Lung (tissue), 12 donors: Measurements from ENCODE around the gene CPB2. TPM values are rescaled to one million over a fixed set of nuclear protein-coding genes. Genes with fewer than 3 reads are reported as not detected.
A peak's percentile ranks its signal among the peaks of the same experiment; 100 is the strongest.

Source experiments
- ATAC-seq: fragments of 200-7000 bp; cut with Tn5 transposase; one replicate; pipeline ENCODE4 v1.9.1; 2020; ENCODE audit warnings: moderate number of reproducible peaks; ENCODE audit not compliant: insufficient read depth, low FRiP score
- DNase-seq, 3 donors: peaks; one replicate each; pipeline ENCODE4 v3.0.0-alpha.2; 2013 to 2017
- H3K27ac ChIP-seq, 2 donors: one replicate each; pipeline ENCODE4 v1.5.1; 2013; ENCODE audit warnings: mild to moderate bottlenecking in 2 of 2, moderate library complexity in 2 of 2, control low read depth in 1 of 2, inconsistent platforms in 1 of 2, low read depth in 1 of 2, low read length in 1 of 2
- H3K27me3 ChIP-seq, 3 donors: one replicate each; pipeline ENCODE4 v1.5.1; 2013; ENCODE audit warnings: low read length in 2 of 3; ENCODE audit not compliant: control insufficient read depth in 3 of 3, insufficient read depth in 3 of 3
- H3K36me3 ChIP-seq, 4 donors: one replicate each; pipeline ENCODE4 v1.5.1; 2013; ENCODE audit warnings: low read length in 4 of 4, mild to moderate bottlenecking in 1 of 4, moderate library complexity in 1 of 4; ENCODE audit not compliant: control insufficient read depth in 4 of 4, insufficient read depth in 4 of 4
- H3K4me1 ChIP-seq, 5 donors: one replicate each; pipeline ENCODE4 v1.5.1; 2013; ENCODE audit warnings: low read length in 5 of 5, mild to moderate bottlenecking in 2 of 5, moderate library complexity in 1 of 5; ENCODE audit not compliant: control insufficient read depth in 5 of 5, insufficient read depth in 5 of 5
- H3K4me3 ChIP-seq: one replicate; pipeline ENCODE4 v1.5.1; 2013; ENCODE audit warnings: mild to moderate bottlenecking, control low read depth, moderate library complexity
- H3K9ac ChIP-seq, 2 donors: one replicate each; pipeline ENCODE4 v1.5.1; 2013; ENCODE audit warnings: low read length in 2 of 2, control low read depth in 1 of 2; ENCODE audit not compliant: insufficient read depth in 1 of 2
- H3K9me3 ChIP-seq, 4 donors: one replicate each; pipeline ENCODE4 v1.5.1; 2013; ENCODE audit warnings: low read length in 3 of 4, mild to moderate bottlenecking in 1 of 4, moderate library complexity in 1 of 4; ENCODE audit not compliant: control insufficient read depth in 4 of 4, insufficient read depth in 3 of 4
- WGBS, 2 donors: extraction: QIAGEN DNeasy Blood & Tissue Kit; methylation state at CpG; one replicate each; pipeline ENCODE4 v1.1.7; 2013; 5-methylcytosine and 5-hydroxymethylcytosine counted together
- polyA plus RNA-seq, 2 donors: library from polyadenylated mRNA; stranded (reverse); fragments of 200-250 nt; gene quantifications; one replicate each; pipeline ENCODE4 v1.2.1, GENCODE V29; 2013
- total RNA-seq, 2 donors: library from RNA; depleted of rRNA in 1 of 2; stranded (reverse); fragments of >200 nt in 1 of 2; gene quantifications; one replicate each; pipeline ENCODE4 v1.2.1, GENCODE V29; 2014 to 2021
- TF ChIP-seq, protein P1 (sequence below): IDR thresholded peaks from 2 replicates; pipeline ENCODE4 v1.5.1; 2012; ENCODE audit warnings: mild to moderate bottlenecking; ENCODE audit errors: control extremely low read depth, extremely low read depth
- donor health status: control.
- donor health status: control.
- donor health status: Bipolar disorder and iron deficiency.
- donor health status: healthy.
- donor health status: DM: yes; HTN: yes; CAD: no.

The CPB2 gene
- total and polyA plus RNA-seq, 4 donors = 1.7 to 19.7 (median 16.7) TPM; not detected in 1

DNA sequence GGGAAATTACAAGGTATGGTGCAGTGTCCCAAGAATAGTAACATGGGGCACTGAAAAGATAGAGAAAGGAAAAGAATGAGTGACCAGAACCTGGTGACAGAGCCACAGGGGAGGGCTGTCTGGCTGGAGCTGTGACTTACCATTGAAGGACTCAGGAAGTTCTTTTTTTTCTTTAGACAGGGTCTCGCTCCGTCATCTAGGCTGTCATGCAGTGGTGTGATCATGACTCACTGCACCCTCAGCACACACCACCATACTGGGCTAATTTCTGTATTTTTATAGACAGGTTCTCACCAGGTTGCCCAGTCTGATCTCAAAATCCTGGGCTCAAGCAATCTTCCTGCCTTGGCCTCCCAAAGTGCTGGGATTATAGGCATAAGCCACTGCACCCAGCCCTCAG is 8.8 kb upstream of the CPB2 start:
- DNase-seq (no peak), ATAC-seq (no peak)
- Histone ChIP-seq H3K4me1 (no peaks in the 10 kb centered on the region), H3K9me3 (peaks cover 0 to 2% (median 0%) of the 10 kb centered on the region in 4 donors), H3K4me3 (no peak overlapping the region), H3K9ac (no peak overlapping the region), H3K27me3 (peaks cover 0 to 2% (median 0%) of the 10 kb centered on the region in 3 donors), H3K36me3 (no peaks in the 10 kb centered on the region), H3K27ac (no peak overlapping the region)
- TF ChIP-seq, protein P1, sequence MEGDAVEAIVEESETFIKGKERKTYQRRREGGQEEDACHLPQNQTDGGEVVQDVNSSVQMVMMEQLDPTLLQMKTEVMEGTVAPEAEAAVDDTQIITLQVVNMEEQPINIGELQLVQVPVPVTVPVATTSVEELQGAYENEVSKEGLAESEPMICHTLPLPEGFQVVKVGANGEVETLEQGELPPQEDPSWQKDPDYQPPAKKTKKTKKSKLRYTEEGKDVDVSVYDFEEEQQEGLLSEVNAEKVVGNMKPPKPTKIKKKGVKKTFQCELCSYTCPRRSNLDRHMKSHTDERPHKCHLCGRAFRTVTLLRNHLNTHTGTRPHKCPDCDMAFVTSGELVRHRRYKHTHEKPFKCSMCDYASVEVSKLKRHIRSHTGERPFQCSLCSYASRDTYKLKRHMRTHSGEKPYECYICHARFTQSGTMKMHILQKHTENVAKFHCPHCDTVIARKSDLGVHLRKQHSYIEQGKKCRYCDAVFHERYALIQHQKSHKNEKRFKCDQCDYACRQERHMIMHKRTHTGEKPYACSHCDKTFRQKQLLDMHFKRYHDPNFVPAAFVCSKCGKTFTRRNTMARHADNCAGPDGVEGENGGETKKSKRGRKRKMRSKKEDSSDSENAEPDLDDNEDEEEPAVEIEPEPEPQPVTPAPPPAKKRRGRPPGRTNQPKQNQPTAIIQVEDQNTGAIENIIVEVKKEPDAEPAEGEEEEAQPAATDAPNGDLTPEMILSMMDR = no peak
- 50 to 79% methylated on average over 2 of the region's 2 CpGs for WGBS, 2 donors

DNA sequence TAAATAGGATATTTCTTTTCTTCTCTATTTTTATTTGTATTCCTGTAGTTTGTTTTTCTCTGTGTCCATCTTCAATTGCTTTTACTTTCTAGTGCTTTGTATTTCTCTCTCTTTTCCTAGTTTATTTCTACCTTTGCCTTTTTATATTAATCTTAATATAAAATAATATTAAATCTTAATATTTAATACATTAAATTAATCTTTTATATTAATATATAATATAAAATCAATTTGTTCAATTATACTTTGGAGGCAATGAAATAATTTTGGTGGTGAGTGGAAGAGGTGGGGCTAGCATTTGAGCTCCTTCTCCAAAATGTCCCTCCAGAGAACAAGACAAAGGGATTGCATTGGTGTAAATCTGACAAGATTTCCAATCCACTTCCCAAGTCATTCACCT is 6.3 kb upstream of the CPB2 start:
- H3K27me3 ChIP-seq = peaks cover 0 to 2% (median 0%) of the 10 kb centered on the region in 3 donors
- no peaks in the 10 kb centered on the region for H3K36me3 ChIP-seq
- no peak for ATAC-seq
- no peak overlapping the region for H3K4me3 ChIP-seq
- no peaks in the 10 kb centered on the region for H3K4me1 ChIP-seq
- no peak overlapping the region for H3K9ac ChIP-seq
- H3K27ac ChIP-seq = no peak overlapping the region
- TF ChIP-seq, protein P1 = no peak
- no peak for DNase-seq
- H3K9me3 ChIP-seq = peaks cover 0 to 2% (median 0%) of the 10 kb centered on the region in 4 donors

DNA sequence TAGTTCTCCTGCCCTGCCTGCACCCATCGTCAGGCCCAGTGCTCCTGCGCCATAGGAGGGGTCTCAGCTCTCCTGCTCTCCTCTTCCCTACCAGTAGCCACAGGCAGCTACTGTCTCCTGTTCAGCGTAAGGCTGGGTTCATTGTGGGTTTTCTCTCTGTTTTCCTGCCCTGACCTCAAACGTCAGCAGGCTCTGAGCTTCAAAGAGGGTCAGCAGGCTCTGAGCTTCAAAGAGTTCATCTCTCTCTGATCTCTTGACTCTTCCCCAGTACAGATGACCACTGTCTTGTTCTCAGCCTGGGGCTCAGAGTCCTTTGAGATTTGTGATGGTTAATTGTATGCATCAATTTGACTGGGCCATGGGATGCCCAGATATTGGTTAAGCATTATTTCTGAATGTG is 4.6 kb upstream of the CPB2 start:
- Histone ChIP-seq H3K9me3 (peaks cover 0 to 2% (median 0%) of the 10 kb centered on the region in 4 donors), H3K36me3 (no peaks in the 10 kb centered on the region), H3K4me1 (no peaks in the 10 kb centered on the region), H3K9ac (no peak overlapping the region), H3K4me3 (no peak overlapping the region), H3K27ac (no peak overlapping the region), H3K27me3 (peaks cover 0 to 2% (median 0%) of the 10 kb centered on the region in 3 donors)
- DNase-seq (no peak), ATAC-seq (no peak)
- WGBS, 2 donors = 51 to 77% methylated on average over 4 of the region's 4 CpGs
- TF ChIP-seq, protein P1 = no peak

DNA sequence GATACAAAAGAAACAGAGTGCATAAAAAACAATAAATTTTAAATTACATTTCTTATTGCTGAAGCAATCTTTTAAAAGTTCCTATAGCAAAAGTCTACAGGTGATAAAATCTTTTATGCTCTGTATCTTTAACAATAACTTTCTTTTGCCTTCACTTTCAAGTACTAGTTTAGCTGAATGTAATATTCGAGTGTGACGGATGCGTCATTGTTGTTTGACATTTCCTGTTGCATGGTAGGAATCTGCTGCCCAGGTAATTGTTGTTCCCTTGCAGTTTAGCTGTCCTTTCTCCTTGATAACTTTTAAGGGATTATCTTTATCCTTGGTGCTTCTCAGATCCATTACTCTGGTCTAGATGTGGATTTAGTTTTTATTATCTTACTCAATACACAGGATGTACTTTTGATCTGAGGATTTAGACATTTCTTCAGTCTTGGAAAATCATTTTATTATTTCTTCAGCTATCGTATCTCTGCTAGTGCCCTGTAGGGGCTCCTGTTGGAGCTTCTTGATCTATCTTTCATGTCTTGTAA is 2.1 kb upstream of the CPB2 start:
- Histone ChIP-seq H3K9ac (no peak overlapping the region), H3K36me3 (no peaks in the 10 kb centered on the region), H3K9me3 (no peaks in the 10 kb centered on the region), H3K4me3 (no peak overlapping the region), H3K27me3 (peaks cover 0 to 2% (median 0%) of the 10 kb centered on the region in 3 donors), H3K4me1 (peaks cover 0 to 3% (median 0%) of the 10 kb centered on the region in 5 donors), H3K27ac (no peak overlapping the region)
- WGBS, 2 donors = 27 to 35% methylated on average over 4 of the region's 4 CpGs
- TF ChIP-seq, protein P1 = no peak
- DNase-seq = no peak
- peak; percentile 53 for ATAC-seq
